ENCODE measurements around the gene DSC1.

GRCh38 chr18:31099450-31100230 lies 63.0 kb downstream of the DSC1 start:
- no peak for TF ChIP-seq FOXM1 (IDR thresholded peaks at IDR 0.05; ENCODE audit: borderline replicate concordance, low read depth)
- TF ChIP-seq, protein P1, sequence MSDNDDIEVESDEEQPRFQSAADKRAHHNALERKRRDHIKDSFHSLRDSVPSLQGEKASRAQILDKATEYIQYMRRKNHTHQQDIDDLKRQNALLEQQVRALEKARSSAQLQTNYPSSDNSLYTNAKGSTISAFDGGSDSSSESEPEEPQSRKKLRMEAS (IDR thresholded peaks at IDR 0.05) = no peak
- TF ChIP-seq CREB1 (IDR thresholded peaks at IDR 0.05; ENCODE audit: low read depth) = no peak
- TF ChIP-seq, protein P2, sequence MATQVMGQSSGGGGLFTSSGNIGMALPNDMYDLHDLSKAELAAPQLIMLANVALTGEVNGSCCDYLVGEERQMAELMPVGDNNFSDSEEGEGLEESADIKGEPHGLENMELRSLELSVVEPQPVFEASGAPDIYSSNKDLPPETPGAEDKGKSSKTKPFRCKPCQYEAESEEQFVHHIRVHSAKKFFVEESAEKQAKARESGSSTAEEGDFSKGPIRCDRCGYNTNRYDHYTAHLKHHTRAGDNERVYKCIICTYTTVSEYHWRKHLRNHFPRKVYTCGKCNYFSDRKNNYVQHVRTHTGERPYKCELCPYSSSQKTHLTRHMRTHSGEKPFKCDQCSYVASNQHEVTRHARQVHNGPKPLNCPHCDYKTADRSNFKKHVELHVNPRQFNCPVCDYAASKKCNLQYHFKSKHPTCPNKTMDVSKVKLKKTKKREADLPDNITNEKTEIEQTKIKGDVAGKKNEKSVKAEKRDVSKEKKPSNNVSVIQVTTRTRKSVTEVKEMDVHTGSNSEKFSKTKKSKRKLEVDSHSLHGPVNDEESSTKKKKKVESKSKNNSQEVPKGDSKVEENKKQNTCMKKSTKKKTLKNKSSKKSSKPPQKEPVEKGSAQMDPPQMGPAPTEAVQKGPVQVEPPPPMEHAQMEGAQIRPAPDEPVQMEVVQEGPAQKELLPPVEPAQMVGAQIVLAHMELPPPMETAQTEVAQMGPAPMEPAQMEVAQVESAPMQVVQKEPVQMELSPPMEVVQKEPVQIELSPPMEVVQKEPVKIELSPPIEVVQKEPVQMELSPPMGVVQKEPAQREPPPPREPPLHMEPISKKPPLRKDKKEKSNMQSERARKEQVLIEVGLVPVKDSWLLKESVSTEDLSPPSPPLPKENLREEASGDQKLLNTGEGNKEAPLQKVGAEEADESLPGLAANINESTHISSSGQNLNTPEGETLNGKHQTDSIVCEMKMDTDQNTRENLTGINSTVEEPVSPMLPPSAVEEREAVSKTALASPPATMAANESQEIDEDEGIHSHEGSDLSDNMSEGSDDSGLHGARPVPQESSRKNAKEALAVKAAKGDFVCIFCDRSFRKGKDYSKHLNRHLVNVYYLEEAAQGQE (IDR thresholded peaks at IDR 0.05; ENCODE audit: low read depth) = no peak
- no peak for TF ChIP-seq CEBPB (IDR thresholded peaks at IDR 0.05)
- TF ChIP-seq YY1 (IDR thresholded peaks at IDR 0.05; ENCODE audit: low read depth) = no peak
- no peak for TF ChIP-seq EP300 (IDR thresholded peaks at IDR 0.05; ENCODE audit: borderline replicate concordance)
- no peak for TF ChIP-seq RAD21 (IDR thresholded peaks at IDR 0.05; ENCODE audit: low read depth)
- no peak for TF ChIP-seq TAF1 (IDR thresholded peaks at IDR 0.05; ENCODE audit: low read depth)
- no peak for TF ChIP-seq TEAD4 (IDR thresholded peaks at IDR 0.05)
- no peak for TF ChIP-seq TCF12 (IDR thresholded peaks at IDR 0.05; ENCODE audit: low read depth)
- TF ChIP-seq, protein P3, sequence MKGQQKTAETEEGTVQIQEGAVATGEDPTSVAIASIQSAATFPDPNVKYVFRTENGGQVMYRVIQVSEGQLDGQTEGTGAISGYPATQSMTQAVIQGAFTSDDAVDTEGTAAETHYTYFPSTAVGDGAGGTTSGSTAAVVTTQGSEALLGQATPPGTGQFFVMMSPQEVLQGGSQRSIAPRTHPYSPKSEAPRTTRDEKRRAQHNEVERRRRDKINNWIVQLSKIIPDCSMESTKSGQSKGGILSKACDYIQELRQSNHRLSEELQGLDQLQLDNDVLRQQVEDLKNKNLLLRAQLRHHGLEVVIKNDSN (IDR thresholded peaks at IDR 0.05) = no peak
- no peak for TF ChIP-seq EGR1 (IDR thresholded peaks at IDR 0.05)
- no peak for TF ChIP-seq NFIC (IDR thresholded peaks at IDR 0.05)
